ENCODE data around the gene TSSK2. TPM values are rescaled to one million over a fixed set of nuclear protein-coding genes. Genes with fewer than 3 reads are reported as not detected.

Gene TSSK2
- total and polyA plus RNA-seq, 2 of the 8 experiments (the other 6 are each of a cell fraction or from before 2014, with no cell fraction given): not detected

DNA sequence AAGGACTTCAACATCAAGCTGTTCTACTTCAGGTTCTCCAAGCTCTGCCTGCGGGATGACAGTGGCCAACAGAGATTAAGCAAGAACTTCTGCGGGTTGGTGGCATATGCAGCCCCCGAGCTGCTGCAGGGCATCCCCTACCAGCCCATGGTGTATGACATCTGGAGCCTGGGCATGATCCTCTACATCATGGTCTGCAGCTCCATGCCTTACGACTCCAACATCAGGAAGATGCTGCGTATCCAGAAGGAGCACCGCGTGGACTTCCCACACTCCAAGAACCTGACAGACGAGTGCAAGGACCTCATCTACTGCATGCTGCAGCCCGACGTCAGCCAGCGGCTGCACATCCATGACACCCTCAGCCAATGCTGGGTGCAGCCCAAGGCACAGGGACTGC is 6.1 kb upstream of the TSSK2 start (continued):
- no peak for TF ChIP-seq CHD7 (IDR thresholded peaks at IDR 0.05; ENCODE audit: insufficient replicate concordance, low read length)
- no peak for TF ChIP-seq BACH1 (IDR thresholded peaks at IDR 0.05; ENCODE audit: low read length)
- TF ChIP-seq TAF1 (IDR thresholded peaks at IDR 0.05; ENCODE audit: low read depth, low read length): no peak
- TF ChIP-seq TEAD4 (IDR thresholded peaks at IDR 0.05; ENCODE audit: low read depth, low read length): no peak
- no peak for TF ChIP-seq CBX5 (IDR thresholded peaks at IDR 0.05; ENCODE audit: low read depth, low read length)
- no peak for TF ChIP-seq EGR1 (IDR thresholded peaks at IDR 0.05; ENCODE audit: borderline replicate concordance, low read depth, low read length)

Measured in H1 (cell line).